NOMO-1 treated with DMSO at 0.1 percent for 48 hours (cell line): ENCODE results near the gene ERBB2.
"Not testable (repeated sequence)": the region's sequence is repeated elsewhere in the genome, so short reads cannot be mapped to it uniquely, and the experiment has no call there.

Source experiments
- DNase-seq: peaks from one replicate; lab custom pipeline; 2025; ENCODE audit not compliant: unreplicated experiment; lab: John Stamatoyannopoulos, UW

Gene ERBB2

GRCh38 chr17:39702901-39703893, 3.3 kb downstream of the ERBB2 start:
- no peak for DNase-seq

- no peak for DNase-seq
Observed at GRCh38 chr17:39703913-39704312, 4.0 kb downstream of the ERBB2 start.

- DNase-seq: no peak
Observed at GRCh38 chr17:39704821-39705551, 5.1 kb downstream of the ERBB2 start.

GRCh38 chr17:39705786-39706348, 6.0 kb downstream of the ERBB2 start:
- DNase-seq: no peak

- DNase-seq: no peak
Observed at GRCh38 chr17:39706383-39706782, 6.5 kb downstream of the ERBB2 start.

- DNase-seq: no peak
Observed at GRCh38 chr17:39706921-39707337, 7.1 kb downstream of the ERBB2 start.

- no peak for DNase-seq
Observed at GRCh38 chr17:39709319-39709997, 9.6 kb downstream of the ERBB2 start.

GRCh38 chr17:39709998-39710964, 10.4 kb downstream of the ERBB2 start:
- DNase-seq: no peak

GRCh38 chr17:39711071-39711470, 11.2 kb downstream of the ERBB2 start:
- DNase-seq: not testable (repeated sequence)

GRCh38 chr17:39711851-39712250, 12.0 kb downstream of the ERBB2 start:
- no peak for DNase-seq

GRCh38 chr17:39714234-39714633, 14.4 kb downstream of the ERBB2 start:
- no peak for DNase-seq

- DNase-seq: no peak
Observed at GRCh38 chr17:39715375-39716072, 15.7 kb downstream of the ERBB2 start.

GRCh38 chr17:39716073-39716818, 16.4 kb downstream of the ERBB2 start:
- no peak for DNase-seq

- no peak for DNase-seq
Observed at GRCh38 chr17:39716879-39717536, 17.1 kb downstream of the ERBB2 start.

GRCh38 chr17:39717660-39718059, 17.8 kb downstream of the ERBB2 start:
- DNase-seq: no peak

GRCh38 chr17:39719563-39720355, 19.9 kb downstream of the ERBB2 start:
- DNase-seq: no peak

- no peak for DNase-seq
Observed at GRCh38 chr17:39722104-39722503, 22.2 kb downstream of the ERBB2 start.
